ENCODE measurements around the gene OCIAD1.
"Not testable (repeated sequence)": the region's sequence is repeated elsewhere in the genome, so short reads cannot be mapped to it uniquely, and the experiment has no call there.

OCIAD1 gene

DNA sequence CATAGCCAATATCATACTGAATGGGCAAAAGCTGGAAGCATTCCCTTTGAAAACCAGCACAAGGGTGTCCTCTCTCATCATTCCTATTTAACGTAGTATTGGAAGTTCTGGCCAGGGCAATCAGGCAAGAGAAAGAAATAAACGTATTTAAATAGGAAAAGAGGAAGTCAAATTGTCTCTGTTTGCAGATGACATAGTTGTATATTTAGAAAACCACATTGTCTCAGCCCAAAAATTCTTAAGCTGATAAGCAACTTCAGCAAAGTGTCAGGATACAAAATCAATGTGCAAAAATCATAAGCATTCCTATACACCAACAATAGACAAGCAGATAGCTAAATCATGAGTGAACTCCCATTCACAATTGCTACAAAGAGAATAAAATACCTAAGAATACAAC lies 9.5 kb upstream of the OCIAD1 start:
- not testable (repeated sequence) for DNase-seq

DNA sequence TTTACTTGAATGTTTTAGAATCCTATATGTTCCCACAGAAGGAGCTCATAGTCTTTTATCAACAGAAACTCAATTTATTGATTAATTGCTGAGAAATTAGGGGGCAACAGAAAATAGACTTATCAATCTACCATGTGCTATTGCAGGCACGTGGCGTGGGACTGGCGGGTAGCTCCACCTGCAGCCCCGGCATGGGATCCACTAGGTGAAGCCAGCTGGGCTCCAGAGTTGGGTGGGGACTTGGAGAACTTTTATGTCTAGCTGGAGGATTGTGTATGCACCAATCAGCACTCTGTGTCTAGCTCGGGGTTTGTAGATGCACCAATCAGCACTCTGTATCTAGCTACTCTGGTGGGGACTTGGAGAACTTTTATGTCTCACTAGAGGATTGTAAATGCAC lies 3.3 kb upstream of the OCIAD1 start:
- no peak for DNase-seq

DNA sequence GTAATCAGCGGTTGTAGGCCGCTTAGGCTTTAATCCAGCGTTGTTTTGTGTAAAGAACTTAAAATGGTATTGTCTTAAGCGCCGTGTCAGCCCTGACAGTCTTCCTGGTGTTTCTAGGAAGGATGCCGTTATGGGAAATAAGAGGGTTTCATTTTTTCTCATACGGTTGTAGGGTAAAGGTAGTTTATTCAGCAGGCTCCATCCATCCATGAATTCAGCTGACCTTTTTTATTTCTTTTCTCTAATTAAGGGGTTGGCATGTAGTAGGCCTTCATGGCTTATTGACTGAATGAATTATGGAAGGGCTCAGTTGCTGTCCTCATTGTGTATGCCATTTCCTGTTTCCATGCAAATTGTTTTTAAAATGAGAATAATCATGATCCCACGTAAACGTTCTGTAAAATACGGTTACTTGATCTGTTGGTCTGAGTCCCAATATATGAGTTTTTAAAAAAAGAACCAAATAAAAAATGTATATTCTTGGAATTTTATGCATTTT lies 693 bp downstream of the OCIAD1 start:
- no peak for DNase-seq

GRCh38 chr4:48832571-48832970 lies 1.7 kb downstream of the OCIAD1 start:
- no peak for DNase-seq

- DNase-seq, result no peak
Measured at GRCh38 chr4:48836658-48837057, 5.8 kb downstream of the OCIAD1 start.

DNA sequence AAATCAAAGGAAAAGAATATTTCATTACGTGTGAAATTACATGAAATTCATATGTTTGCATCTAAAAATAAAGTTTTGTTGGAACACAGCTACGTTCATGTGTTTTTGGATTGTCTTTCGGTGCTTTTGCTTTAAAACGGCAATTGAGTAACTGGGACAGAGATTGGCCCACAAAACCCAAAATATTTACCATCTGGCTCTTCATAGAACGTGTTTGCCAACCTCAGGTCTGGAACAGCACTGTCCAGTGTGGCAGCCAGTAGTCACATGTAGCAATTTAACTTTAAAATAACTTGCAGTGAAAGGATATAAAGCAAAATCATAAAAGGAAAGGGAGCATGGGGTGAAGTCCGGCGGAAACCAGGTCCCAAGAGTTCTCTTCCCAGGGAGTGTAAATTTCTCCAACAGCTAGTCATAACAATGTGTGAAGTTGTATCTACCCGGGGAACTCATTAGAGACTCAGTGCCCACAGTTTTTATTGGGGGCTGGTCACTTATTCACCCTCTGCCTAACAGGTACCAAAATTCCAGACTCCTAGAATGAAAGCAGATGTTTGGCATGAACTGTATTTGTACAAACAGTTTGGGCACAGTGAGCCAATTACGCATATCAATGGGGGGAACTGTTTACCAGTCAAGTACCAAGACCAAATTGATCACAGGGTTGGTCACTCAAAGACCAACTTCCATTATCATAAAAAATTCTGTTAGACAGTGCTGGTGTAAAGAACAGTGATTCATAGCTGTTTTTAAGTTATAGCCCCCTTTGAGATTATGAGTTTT lies 10.3 kb downstream of the OCIAD1 start:
- DNase-seq, result no peak

DNA sequence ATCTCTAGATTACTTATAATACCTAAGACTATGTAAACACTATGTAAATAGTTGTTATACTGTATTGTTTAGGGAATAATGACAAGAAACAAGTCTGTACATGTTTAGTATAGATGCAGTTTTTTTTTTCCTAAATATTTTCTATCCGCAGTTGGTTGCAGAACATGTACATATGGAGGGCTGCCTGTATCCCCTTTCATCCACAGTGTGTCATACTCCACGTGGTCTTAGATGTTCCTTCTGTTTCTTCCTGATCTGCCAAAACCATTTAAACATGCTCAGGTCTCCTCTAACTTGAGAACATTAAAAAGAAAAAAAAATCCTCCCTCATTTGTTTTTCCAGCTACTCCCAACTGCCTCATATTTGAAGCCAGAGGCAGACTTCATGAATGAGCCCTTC lies 14.0 kb downstream of the OCIAD1 start:
- no peak for DNase-seq

GRCh38 chr4:48848799-48849198 lies 17.9 kb downstream of the OCIAD1 start:
- DNase-seq, result not testable (repeated sequence)

DNA sequence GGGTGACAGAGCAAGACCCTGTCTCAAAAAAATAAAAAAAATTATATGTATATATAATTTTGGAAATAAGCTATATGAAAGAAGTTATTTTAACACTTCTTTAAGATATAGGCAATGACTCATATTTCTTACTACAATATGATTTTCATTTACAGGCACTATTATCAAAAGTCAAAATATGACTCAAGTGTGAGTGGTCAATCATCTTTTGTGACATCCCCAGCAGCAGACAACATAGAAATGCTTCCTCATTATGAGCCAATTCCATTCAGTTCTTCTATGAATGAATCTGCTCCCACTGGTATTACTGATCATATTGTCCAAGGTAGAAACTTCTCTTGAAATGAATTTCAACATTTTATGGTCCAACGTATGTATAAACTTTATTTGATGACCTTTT lies 20.8 kb downstream of the OCIAD1 start:
- DNase-seq, result no peak

- DNase-seq, result no peak
Measured at GRCh38 chr4:48853604-48854394, 22.9 kb downstream of the OCIAD1 start.

DNA sequence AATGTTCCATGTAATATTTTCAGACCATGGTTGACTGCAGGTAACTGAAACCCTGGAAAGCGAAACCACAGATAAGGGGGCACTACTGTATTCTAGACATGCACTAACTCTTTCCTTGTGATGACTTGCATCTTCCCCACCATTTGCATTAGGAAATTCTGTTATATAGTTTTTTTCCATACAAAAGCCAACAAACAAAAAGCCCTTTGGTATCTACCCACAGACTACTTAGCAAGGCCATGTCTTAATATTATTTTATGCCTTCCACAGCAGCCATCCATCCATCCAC lies 23.5 kb downstream of the OCIAD1 start:
- DNase-seq, result no peak

DNA sequence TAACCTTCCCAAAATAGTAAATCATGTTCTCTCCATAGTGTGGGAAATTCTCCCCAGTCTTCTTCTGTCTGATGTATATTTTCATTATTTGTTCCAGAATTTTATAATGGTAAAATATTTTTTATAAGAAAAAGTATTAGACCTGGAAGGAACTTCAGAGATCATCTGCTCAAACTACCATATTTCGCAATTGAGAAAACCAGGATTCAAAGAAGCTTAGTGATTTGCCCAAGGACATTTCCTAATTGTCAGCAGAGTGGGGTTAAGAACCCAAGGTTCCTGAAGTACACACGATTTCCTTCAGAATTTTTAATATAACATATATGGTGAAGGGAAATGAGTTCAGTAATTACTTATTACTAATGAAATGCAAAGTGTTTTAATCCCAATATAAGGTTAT lies 24.1 kb downstream of the OCIAD1 start:
- DNase-seq, result no peak

- no peak for DNase-seq
Measured at GRCh38 chr4:48858130-48858529, 27.2 kb downstream of the OCIAD1 start.

DNA sequence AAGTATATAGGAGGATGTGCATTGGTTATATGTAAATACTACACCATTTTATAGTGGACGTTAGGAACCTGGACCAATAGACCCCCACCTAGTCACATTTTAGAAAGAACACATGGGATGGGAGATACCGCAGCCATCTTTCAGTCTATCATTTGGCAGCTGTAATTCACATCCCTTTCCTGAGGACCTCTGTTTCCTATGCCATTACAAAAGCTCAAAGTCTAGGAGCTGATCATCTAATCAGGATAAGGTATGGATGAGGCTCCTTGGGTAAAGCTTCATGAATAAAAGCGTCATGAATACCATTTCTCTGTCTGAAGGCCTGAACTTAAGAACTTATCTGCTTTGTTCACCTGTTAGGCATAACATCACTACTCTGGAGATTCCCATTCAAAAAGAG lies 31.1 kb downstream of the OCIAD1 start:
- no peak for DNase-seq

DNA sequence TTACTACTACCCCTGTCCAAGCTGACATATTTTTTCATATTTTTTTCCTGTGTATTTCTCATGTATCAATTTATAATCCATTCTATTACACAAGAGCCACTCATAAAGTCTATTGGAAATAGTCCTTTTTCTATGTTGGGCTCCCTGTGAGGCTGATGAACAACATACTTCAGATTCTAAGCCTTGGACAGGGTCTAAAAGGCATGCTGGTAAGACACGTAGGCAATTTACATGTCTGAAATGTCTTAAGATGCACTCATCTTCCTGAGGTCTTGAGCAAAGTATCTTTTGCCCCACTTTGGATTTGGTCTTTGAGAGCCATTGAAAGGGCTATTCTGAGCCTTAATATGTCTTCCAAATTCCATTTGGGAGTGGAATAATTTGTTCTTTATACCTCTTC lies 31.8 kb downstream of the OCIAD1 start:
- DNase-seq, result no peak

- no peak for DNase-seq
Measured at GRCh38 chr4:48863728-48864127, 32.8 kb downstream of the OCIAD1 start.

DNA sequence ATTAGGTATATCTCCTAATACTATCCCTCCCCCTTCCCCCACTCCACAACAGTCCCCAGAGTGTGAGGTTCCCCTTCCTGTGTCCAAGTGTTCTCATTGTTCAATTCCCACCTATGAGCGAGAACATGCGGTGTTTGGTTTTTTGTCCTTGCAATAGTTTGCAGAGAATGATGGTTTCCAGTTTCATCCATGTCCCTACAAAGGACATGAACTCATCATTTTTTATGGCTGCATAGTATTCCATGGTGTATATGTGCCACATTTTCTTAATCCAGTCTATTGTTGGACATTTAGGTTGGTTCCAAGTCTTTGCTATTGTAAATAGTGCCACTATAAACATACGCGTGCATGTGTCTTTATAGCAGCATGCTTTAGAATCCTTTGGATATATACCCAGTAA lies 33.8 kb downstream of the OCIAD1 start:
- DNase-seq, result not testable (repeated sequence)

- no peak for DNase-seq
Measured at GRCh38 chr4:48877827-48878535, 47.1 kb downstream of the OCIAD1 start.

- DNase-seq, result no peak
Measured at GRCh38 chr4:48879561-48880442, 48.9 kb downstream of the OCIAD1 start.

GRCh38 chr4:48881646-48882045 lies 50.8 kb downstream of the OCIAD1 start:
- DNase-seq, result not testable (repeated sequence)

GRCh38 chr4:48889750-48890149 lies 58.9 kb downstream of the OCIAD1 start:
- not testable (repeated sequence) for DNase-seq

DNA sequence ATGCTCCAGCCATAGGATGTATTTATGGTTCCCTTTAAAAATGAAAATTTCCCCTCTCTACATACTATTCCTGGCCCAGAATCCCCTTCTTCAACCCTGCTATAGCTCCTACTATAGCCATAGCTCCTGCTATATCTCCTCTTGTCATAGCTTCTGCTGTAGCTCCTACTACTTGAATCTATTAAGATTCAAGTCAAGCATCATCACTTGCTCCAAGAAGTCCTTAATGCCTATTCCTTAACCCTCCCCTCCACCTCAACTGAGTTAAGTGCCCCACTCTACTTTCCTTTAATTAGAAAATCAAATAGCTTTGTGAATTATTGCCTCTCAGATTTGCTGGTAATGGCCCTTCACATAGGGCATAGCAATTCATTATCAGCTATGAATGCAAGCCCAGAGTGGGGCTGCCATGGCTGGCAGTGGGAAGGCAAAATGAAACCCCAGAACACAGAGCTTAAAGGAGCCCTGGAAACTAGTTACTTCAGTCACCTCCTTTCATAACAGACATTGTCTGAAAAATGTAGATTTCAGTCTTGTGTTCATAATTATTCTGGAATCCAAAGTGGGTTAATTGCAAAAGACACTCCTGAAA lies 60.2 kb downstream of the OCIAD1 start:
- no peak for DNase-seq
